ENCODE results near the gene UBR2.

DNA sequence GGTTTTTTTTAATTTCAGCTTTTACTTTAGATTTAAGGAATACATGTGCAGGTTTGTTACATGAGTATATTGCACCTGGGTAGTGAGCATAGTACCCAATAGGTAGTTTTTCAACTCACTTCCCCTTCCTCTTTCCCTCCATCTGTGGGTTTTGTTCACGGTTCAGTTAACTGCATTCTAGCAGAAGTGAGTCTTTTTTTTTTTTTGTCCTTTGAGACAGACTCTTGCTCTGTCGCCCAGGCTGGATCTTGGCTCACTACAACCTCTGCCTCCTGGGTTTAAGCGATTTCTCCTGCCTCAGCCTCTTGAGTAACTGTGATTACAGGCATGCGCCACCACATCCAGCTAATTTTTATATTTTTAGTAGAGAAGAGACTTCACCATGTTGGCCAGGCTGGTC lies 8.7 kb downstream of the UBR2 start:
- TF ChIP-seq POLR2A (IDR thresholded peaks at IDR 0.05), result no peak
- TF ChIP-seq CTCF (IDR thresholded peaks at IDR 0.05), result no peak
- TF ChIP-seq EP300 (IDR thresholded peaks at IDR 0.05), result no peak

Data from ovary (tissue), 3 donors.